HEK293 (cell line): ENCODE measurements around the gene PCDHB8.
"Not testable (repeated sequence)": the region's sequence is repeated elsewhere in the genome, so short reads cannot be mapped to it uniquely, and the experiment has no call there.

ENCODE experiments used
- CTCF ChIA-PET: fragments of 350-600 bp; formaldehyde crosslinking; extraction: SDS; loops from one replicate; lab custom pipeline; 2021; ENCODE audit warnings: antibody characterized with exemption; lab: Yijun Ruan, JAX
- POLR2A ChIA-PET: fragments of 300-600 bp; formaldehyde crosslinking; extraction: SDS; loops from one replicate; lab custom pipeline; 2020; ENCODE audit warnings: antibody characterized with exemption, inconsistent platforms; lab: Yijun Ruan, JAX
- H3K27ac ChIP-seq: fragments of 200-500 bp; sonication (Bioruptor generic); 2 replicates; pipeline ENCODE4 v1.5.1; 2014; ENCODE audit warnings: low read depth, low read length, control low read depth, inconsistent platforms; ENCODE audit errors: extremely low read depth
- H3K36me3 ChIP-seq, 2 experiments: fragments of 200-500 bp in 1 of 2; sonication (Bioruptor generic) in 1 of 2; 1 replicate in 1 of 2; 2 replicates in 1 of 2; pipeline ENCODE4 v1.5.1; 2014 to 2017; ENCODE audit warnings: inconsistent platforms in 2 of 2, low read length in 2 of 2; ENCODE audit not compliant: control insufficient read depth in 2 of 2, insufficient read depth in 1 of 2
- H3K4me1 ChIP-seq: fragments of 200-500 bp; sonication (Bioruptor generic); 2 replicates; pipeline ENCODE4 v1.5.1; 2014; ENCODE audit warnings: mild to moderate bottlenecking, low read length, inconsistent platforms; ENCODE audit not compliant: control insufficient read depth, insufficient read depth
- H3K4me3 ChIP-seq: 2 replicates; pipeline ENCODE4 v1.5.1; 2011; ENCODE audit warnings: low read depth, mild to moderate bottlenecking, control low read depth, low read length, moderate library complexity
- H3K9me3 ChIP-seq: fragments of 200-500 bp; sonication (Bioruptor generic); 2 replicates; pipeline ENCODE4 v1.5.1; 2014; ENCODE audit warnings: low read depth, low read length, inconsistent platforms; ENCODE audit not compliant: control insufficient read depth, insufficient read depth
- BCL11B ChIP-seq: fragments of 450-650 bp; formaldehyde crosslinking; IDR thresholded peaks from 2 replicates; pipeline ENCODE4 v1.5.1; 2016; ENCODE audit warnings: low read depth, missing biosample characterization, missing genetic modification characterization
- HOXA7 ChIP-seq: sonication (generic); formaldehyde crosslinking; IDR thresholded peaks from 2 replicates; pipeline ENCODE4 v1.8.1; 2022; ENCODE audit warnings: missing genetic modification reagents, borderline replicate concordance
- HOXC10 ChIP-seq: sonication (generic); formaldehyde crosslinking; IDR thresholded peaks from 2 replicates; pipeline ENCODE4 v1.8.1; 2023; ENCODE audit warnings: mild to moderate bottlenecking, missing genetic modification reagents
- KLF10 ChIP-seq: fragments of 450-650 bp; IDR thresholded peaks from 2 replicates; pipeline ENCODE4 v1.5.1; 2018; ENCODE audit warnings: missing biosample characterization, mild to moderate bottlenecking, missing genetic modification characterization
- SALL2 ChIP-seq: fragments of 450-650 bp; formaldehyde crosslinking; IDR thresholded peaks from 2 replicates; pipeline ENCODE4 v1.5.0; 2017; ENCODE audit warnings: missing biosample characterization, mild to moderate bottlenecking, missing genetic modification characterization, borderline replicate concordance
- WT1 ChIP-seq: fragments of 450-650 bp; formaldehyde crosslinking; IDR thresholded peaks from 2 replicates; pipeline ENCODE4 v1.5.1; 2016; ENCODE audit warnings: missing biosample characterization, missing genetic modification characterization
- ZBTB20 ChIP-seq: fragments of 450-650 bp; formaldehyde crosslinking; IDR thresholded peaks from 2 replicates; pipeline ENCODE4 v1.5.1; 2016; ENCODE audit warnings: missing biosample characterization, missing genetic modification characterization
- ZNF146 ChIP-seq: fragments of 450-650 bp; formaldehyde crosslinking; IDR thresholded peaks from 2 replicates; pipeline ENCODE4 v1.5.1; 2016; ENCODE audit warnings: missing biosample characterization, missing genetic modification characterization
- ZNF2 ChIP-seq: fragments of 450-650 bp; formaldehyde crosslinking; IDR thresholded peaks from 2 replicates; pipeline ENCODE4 v1.5.1; 2016; ENCODE audit warnings: missing biosample characterization, missing genetic modification characterization
- ZNF423 ChIP-seq: fragments of 450-650 bp; formaldehyde crosslinking; IDR thresholded peaks from 2 replicates; pipeline ENCODE4 v1.5.1; 2016; ENCODE audit warnings: missing biosample characterization, missing genetic modification characterization
- ZNF585B ChIP-seq: fragments of 450-650 bp; formaldehyde crosslinking; IDR thresholded peaks from 2 replicates; pipeline ENCODE4 v1.5.1; 2016; ENCODE audit warnings: missing biosample characterization, missing genetic modification characterization
- ZNF600 ChIP-seq: fragments of 450-650 bp; formaldehyde crosslinking; IDR thresholded peaks from 2 replicates; pipeline ENCODE4 v1.5.1; 2016; ENCODE audit warnings: missing biosample characterization, missing genetic modification characterization
- ZNF654 ChIP-seq: fragments of 450-650 bp; formaldehyde crosslinking; IDR thresholded peaks from 2 replicates; pipeline ENCODE4 v1.5.1; 2016; ENCODE audit warnings: low read depth, missing biosample characterization, missing genetic modification characterization
- ZNF76 ChIP-seq: fragments of 450-650 bp; formaldehyde crosslinking; IDR thresholded peaks from 2 replicates; pipeline ENCODE4; 2016; ENCODE audit warnings: low read depth, missing biosample characterization, missing genetic modification characterization, borderline replicate concordance
- TF ChIP-seq, protein P1 (sequence below): fragments of 450-650 bp; formaldehyde crosslinking; IDR thresholded peaks from 2 replicates; pipeline ENCODE4 v1.5.1; 2016; ENCODE audit warnings: missing biosample characterization, missing genetic modification characterization, low read depth
- TF ChIP-seq, protein P2 (sequence below): fragments of 450-650 bp; formaldehyde crosslinking; IDR thresholded peaks from 2 replicates; pipeline ENCODE4 v1.5.1; 2016; ENCODE audit warnings: missing biosample characterization, missing genetic modification characterization, borderline replicate concordance

Gene PCDHB8

GRCh38 chr5:141196363-141196762, 18.8 kb downstream of the PCDHB8 start:
- no peak overlapping the region for H3K27ac ChIP-seq
- CTCF ChIA-PET: interaction anchor here (0.7 to 1.8 kb wide), 5 partner anchors 9 to 367 kb away, joined by 3 to 5 read pairs (median 3); partner anchors contain the start of gene PCDHB9
- no peaks in the 10 kb centered on the region for H3K4me1 ChIP-seq
- no peaks in the 10 kb centered on the region for H3K36me3 ChIP-seq
- TF ChIP-seq ZNF423 (tag by site-specific recombination) (no peak), WT1 (tag by site-specific recombination) (no peak), SALL2 (tag by site-specific recombination) (no peak), ZNF600 (tag by site-specific recombination) (no peak), HOXC10 (CRISPR knock-in tag) (no peak), ZNF146 (tag by site-specific recombination) (no peak), HOXA7 (CRISPR knock-in tag) (no peak), ZNF585B (no peak), KLF10 (tag by site-specific recombination) (no peak), ZNF76 (tag by site-specific recombination) (no peak)
- TF ChIP-seq, protein P1, sequence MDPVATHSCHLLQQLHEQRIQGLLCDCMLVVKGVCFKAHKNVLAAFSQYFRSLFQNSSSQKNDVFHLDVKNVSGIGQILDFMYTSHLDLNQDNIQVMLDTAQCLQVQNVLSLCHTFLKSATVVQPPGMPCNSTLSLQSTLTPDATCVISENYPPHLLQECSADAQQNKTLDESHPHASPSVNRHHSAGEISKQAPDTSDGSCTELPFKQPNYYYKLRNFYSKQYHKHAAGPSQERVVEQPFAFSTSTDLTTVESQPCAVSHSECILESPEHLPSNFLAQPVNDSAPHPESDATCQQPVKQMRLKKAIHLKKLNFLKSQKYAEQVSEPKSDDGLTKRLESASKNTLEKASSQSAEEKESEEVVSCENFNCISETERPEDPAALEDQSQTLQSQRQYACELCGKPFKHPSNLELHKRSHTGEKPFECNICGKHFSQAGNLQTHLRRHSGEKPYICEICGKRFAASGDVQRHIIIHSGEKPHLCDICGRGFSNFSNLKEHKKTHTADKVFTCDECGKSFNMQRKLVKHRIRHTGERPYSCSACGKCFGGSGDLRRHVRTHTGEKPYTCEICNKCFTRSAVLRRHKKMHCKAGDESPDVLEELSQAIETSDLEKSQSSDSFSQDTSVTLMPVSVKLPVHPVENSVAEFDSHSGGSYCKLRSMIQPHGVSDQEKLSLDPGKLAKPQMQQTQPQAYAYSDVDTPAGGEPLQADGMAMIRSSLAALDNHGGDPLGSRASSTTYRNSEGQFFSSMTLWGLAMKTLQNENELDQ (tag by site-specific recombination): no peak
- TF ChIP-seq, protein P2, sequence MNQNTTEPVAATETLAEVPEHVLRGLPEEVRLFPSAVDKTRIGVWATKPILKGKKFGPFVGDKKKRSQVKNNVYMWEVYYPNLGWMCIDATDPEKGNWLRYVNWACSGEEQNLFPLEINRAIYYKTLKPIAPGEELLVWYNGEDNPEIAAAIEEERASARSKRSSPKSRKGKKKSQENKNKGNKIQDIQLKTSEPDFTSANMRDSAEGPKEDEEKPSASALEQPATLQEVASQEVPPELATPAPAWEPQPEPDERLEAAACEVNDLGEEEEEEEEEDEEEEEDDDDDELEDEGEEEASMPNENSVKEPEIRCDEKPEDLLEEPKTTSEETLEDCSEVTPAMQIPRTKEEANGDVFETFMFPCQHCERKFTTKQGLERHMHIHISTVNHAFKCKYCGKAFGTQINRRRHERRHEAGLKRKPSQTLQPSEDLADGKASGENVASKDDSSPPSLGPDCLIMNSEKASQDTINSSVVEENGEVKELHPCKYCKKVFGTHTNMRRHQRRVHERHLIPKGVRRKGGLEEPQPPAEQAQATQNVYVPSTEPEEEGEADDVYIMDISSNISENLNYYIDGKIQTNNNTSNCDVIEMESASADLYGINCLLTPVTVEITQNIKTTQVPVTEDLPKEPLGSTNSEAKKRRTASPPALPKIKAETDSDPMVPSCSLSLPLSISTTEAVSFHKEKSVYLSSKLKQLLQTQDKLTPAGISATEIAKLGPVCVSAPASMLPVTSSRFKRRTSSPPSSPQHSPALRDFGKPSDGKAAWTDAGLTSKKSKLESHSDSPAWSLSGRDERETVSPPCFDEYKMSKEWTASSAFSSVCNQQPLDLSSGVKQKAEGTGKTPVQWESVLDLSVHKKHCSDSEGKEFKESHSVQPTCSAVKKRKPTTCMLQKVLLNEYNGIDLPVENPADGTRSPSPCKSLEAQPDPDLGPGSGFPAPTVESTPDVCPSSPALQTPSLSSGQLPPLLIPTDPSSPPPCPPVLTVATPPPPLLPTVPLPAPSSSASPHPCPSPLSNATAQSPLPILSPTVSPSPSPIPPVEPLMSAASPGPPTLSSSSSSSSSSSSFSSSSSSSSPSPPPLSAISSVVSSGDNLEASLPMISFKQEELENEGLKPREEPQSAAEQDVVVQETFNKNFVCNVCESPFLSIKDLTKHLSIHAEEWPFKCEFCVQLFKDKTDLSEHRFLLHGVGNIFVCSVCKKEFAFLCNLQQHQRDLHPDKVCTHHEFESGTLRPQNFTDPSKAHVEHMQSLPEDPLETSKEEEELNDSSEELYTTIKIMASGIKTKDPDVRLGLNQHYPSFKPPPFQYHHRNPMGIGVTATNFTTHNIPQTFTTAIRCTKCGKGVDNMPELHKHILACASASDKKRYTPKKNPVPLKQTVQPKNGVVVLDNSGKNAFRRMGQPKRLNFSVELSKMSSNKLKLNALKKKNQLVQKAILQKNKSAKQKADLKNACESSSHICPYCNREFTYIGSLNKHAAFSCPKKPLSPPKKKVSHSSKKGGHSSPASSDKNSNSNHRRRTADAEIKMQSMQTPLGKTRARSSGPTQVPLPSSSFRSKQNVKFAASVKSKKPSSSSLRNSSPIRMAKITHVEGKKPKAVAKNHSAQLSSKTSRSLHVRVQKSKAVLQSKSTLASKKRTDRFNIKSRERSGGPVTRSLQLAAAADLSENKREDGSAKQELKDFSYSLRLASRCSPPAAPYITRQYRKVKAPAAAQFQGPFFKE: no peak
- POLR2A ChIA-PET: no interaction called here
- H3K4me3 ChIP-seq: no peak overlapping the region
- H3K9me3 ChIP-seq: no peaks in the 10 kb centered on the region

- no peak within 1 kb of the TSS for H3K27ac ChIP-seq
- ChIA-PET CTCF (interaction anchor here (0.6 to 2.3 kb wide), 24 partner anchors 8 to 1777 kb away, joined by 3 to 13 read pairs (median 4); partner anchors contain the start of genes PCDHB12, PCDHB14, PCDHB16 and PCDHB6), POLR2A (no interaction called here)
These were observed 22.0 kb downstream of the PCDHB8 start, which contains the start of gene PCDHB11 for GRCh38 chr5:141199359-141200235. Gene PCDHB11, plus strand, starts transcription at chr5:141199627. Its CDS starts 148 bp downstream, at chr5:141199775.

GRCh38 chr5:141201126-141201525, 23.5 kb downstream of the PCDHB8 start:
- POLR2A ChIA-PET, CTCF ChIA-PET: not testable (repeated sequence)

More at GRCh38 chr5:141199359-141200235, 22.0 kb downstream of the PCDHB8 start, which contains the start of gene PCDHB11:
- H3K36me3 ChIP-seq: no peaks in the 10 kb centered on the region
- TF ChIP-seq BCL11B (tag by site-specific recombination): no peak
- TF ChIP-seq ZNF654 (tag by site-specific recombination): peak; percentile 63
- 0 out of 2 replicates have a peak, but pooled peaks have one; percentile 19 for TF ChIP-seq ZNF2 (tag by site-specific recombination)
- peak; percentile 57; the same call in 1 of the 2 replicates for TF ChIP-seq ZBTB20
- no peaks in the 10 kb centered on the region for H3K9me3 ChIP-seq
- H3K4me1 ChIP-seq: no peaks in the 10 kb centered on the region
- peak within 1 kb of the TSS; percentile 28 for H3K4me3 ChIP-seq

GRCh38 chr5:141201646-141202045, 24.1 kb downstream of the PCDHB8 start:
- H3K9me3 ChIP-seq, H3K36me3 ChIP-seq, POLR2A ChIA-PET, H3K27ac ChIP-seq, H3K4me1 ChIP-seq, H3K4me3 ChIP-seq: not testable (repeated sequence)
- CTCF ChIA-PET: interaction anchor here (0.6 to 0.7 kb wide), 2 partner anchors 69 to 323 kb away, joined by 3 to 4 read pairs; no protein-coding TSS in a partner anchor

More at GRCh38 chr5:141201126-141201525, 23.5 kb downstream of the PCDHB8 start:
- H3K36me3 ChIP-seq, H3K4me3 ChIP-seq, H3K4me1 ChIP-seq, H3K27ac ChIP-seq, H3K9me3 ChIP-seq: not testable (repeated sequence)
